ENCODE data around the gene DENND1A.
"Not testable (repeated sequence)": the region's sequence is repeated elsewhere in the genome, so short reads cannot be mapped to it uniquely, and the experiment has no call there.

DENND1A gene

DNA sequence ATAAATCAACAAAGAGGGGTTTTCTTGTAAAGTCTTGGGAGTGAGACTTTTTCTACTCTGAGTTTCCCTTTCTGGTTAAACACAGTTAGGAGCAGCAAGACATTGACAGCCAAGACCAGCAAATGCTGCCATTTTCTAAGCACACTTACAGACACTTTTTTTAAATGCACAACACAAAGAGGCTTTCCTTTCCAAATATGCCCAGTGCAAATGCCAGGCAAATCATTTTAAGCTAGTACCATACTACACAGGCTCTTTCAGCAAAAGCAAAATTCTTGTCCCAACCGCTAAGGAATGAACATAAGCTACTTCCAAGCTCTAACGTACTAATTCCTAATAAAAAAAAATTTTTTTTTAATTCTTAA lies 68.2 kb downstream of the DENND1A start:
- no peak for DNase-seq

GRCh38 chr9:123861086-123861755 lies 68.7 kb downstream of the DENND1A start:
- DNase-seq: no peak

GRCh38 chr9:123860603-123861002 lies 69.3 kb downstream of the DENND1A start:
- no peak for DNase-seq

DNA sequence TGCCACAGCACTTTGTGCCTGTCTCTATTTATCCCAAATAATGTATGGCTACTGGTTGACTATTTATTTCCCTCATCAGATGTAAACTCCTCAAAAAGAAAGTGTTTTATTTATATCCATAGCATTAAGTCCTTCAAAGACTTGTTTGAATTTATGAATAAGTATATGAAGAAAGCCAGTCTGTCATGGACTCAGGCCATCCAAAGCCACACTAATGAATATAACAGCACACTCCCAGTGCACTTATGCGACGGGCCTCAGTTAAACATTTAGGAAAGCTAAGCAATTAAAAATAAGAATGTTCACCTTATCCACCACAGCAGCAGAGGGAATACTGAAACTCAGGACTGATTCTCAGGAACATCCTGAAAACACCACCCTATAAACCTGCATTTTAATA lies 77.5 kb downstream of the DENND1A start:
- DNase-seq: no peak

DNA sequence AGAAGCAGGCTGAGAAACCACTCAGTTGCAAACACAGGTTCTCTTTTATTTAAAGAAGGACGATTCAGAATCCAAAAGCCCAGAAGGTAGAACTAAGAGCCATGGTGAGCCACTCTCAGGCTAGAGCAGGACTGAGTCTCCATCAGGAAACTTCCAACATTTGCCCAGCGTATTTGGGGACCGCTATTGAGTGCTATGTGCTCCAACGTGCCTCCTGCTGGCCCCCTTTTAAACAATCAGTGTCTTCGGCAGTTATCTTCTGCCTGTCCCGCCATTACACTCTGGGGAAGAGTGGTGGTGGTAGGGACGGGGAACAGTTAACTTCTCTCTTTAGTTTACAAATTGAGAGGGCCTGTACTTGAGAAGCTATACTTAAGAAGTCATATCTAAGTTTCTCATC lies 78.1 kb downstream of the DENND1A start:
- no peak for DNase-seq

GRCh38 chr9:123848447-123849085 lies 81.4 kb downstream of the DENND1A start:
- no peak for DNase-seq

DNA sequence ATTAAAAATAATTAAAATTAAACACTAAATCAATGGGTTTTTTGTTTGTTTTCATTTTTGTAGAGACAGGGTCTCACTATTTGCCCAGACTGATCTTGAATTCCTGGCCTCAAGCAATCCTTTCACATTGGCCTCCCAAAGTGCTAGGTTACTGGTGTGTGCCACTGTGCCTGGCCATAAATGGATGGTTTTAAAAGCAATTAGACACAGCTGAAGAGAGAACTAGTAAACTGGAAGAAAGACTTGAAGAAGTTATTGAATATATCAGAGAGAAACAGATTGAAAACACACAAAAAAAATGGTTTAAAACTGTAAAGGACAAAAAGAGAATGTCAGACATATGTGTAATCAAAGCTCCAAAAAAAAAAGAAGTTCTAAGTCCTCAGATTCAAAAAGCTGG lies 83.0 kb downstream of the DENND1A start:
- DNase-seq: no peak

DNA sequence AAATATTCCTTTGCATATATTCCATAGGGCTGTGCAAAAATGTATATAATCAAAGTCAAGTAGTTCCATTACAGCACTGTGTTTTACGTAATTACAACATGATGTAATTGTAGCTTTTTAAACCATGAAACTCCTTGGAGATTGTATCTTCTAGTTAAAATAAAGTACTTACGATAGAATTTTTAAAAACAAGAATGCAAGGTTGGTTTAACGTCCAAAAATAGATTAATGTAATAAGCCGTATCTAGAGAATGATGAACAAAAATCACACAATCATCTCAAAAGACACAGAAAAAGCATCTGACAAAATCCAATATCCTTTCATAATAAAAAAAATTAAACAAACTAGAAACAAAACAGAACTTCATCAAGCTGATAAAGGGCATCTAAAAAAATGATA lies 86.2 kb downstream of the DENND1A start:
- no peak for DNase-seq

GRCh38 chr9:123835821-123836220 lies 94.1 kb downstream of the DENND1A start:
- no peak for DNase-seq

GRCh38 chr9:123834889-123835562 lies 94.9 kb downstream of the DENND1A start:
- no peak for DNase-seq

DNA sequence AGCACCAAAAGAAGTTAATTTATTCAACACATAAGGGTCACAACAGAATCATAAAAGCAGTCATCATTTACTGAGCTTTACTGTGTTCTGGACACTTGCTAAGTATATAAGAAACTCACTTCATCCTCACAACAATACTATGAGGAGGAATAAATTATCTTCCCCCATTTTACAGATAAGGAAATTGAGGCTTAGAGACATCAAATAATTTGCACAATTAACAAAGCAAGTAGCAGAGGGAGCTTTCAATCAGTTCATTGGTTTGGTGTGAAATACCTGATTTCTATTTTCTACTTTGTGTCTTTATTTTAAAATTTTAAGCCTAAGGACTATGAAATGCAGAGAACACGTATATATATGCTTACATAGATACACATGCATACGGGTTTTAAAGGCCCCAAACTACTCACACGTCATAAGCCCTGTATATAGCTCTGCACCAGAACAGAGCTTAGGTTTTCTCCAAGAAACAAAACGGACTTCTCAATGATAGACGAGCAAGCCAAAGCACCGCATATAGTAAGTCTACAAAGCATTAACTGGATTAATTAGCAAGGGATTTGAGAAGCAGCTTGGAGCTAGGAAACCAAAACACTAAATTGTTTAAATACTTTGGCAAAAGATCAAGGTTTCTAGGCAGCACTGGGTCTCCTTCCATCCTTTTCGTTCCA lies 95.6 kb downstream of the DENND1A start:
- DNase-seq: no peak

- DNase-seq: no peak
Measured at GRCh38 chr9:123832858-123833650, 96.9 kb downstream of the DENND1A start.

GRCh38 chr9:123832176-123832575 lies 97.8 kb downstream of the DENND1A start:
- DNase-seq: no peak

DNA sequence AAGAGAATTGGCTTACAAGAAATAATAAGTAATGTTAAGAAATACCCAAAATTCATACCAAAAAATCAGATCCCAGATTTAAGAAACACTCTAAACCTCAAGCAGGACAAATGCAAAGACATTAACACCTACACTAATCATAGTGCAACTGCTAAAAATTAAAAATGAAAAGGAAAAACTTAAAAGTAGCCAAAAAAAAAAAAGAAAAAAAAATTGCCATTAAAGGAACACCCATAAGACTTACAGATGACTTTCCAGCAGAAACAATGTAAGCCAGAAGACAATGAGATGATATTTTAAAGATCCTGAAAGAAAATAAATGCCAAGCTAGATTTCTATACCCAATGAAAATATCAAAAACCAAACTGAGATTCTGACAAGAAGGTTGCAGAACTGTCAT lies 101.5 kb downstream of the DENND1A start:
- DNase-seq: no peak

DNA sequence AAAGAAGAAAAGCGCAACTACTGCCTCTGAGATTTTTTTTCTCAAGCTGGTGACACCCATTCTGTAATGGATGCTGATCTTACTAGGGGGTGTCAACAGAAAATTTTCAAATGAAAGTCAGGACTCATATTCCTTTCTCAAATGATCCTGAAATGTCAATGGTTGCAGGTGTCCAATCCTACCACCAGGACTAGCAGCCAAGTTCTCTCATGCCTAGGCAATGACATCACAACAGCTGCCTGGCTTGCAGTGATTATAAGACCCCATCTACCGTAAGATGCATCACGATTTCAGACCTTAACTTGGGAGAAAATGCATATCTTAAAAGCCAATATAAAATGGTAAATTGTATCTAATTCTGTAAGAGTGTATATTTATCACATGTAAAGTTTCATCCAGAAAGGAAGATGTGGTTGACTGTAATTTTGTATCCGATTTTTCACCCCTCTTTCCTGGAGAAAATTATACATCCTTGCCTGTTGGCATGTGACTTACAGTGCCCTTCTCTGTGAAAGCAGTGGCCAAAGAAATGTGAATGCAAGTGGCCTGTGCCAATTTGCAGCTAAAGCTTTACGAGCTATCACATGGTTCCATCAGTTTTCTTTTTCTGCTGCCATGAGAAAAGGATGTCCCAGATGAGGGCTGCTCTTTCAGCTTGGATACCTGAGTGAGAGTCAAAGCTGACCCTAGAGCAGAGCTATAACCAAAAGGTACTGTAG lies 104.4 kb downstream of the DENND1A start:
- no peak for DNase-seq

GRCh38 chr9:123823194-123823947 lies 106.6 kb downstream of the DENND1A start:
- DNase-seq: no peak

DNA sequence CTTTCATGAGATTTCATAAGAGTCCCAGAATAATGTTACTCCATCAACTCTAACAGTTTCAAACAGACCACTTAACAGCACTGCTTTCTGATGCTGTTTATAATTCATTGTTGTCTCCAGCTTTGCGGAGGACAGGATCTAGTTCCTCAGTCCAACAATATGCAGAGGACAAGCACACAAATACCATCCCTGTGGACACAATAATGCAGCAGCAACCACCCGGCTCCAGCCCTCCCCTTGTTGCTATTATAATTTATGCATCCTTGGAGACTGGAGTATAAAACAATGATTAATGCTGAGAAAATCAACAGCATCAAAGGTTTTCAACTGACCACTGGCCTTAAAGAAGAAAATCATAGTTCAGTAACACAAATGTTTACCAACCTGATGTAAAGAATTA lies 108.3 kb downstream of the DENND1A start:
- DNase-seq: no peak

DNA sequence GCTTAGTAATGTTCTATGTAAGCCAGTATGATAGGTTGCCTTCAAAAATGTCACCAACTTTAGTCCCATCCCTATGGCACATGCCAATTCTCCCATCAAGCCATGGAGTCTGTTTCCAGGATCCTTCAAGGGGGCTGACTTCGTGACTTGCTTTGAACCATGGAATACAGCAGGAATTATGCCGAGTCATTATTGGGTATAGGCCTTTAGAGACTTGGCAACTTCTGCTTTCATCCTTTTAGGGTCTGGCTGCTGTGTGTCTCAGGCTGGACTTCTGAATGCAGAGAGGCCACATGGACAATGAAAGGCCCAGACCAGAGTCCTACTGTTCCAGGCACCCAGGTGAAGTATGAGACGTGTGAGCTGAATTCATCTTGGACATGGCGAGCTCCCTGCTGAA lies 109.8 kb downstream of the DENND1A start:
- no peak for DNase-seq

DNA sequence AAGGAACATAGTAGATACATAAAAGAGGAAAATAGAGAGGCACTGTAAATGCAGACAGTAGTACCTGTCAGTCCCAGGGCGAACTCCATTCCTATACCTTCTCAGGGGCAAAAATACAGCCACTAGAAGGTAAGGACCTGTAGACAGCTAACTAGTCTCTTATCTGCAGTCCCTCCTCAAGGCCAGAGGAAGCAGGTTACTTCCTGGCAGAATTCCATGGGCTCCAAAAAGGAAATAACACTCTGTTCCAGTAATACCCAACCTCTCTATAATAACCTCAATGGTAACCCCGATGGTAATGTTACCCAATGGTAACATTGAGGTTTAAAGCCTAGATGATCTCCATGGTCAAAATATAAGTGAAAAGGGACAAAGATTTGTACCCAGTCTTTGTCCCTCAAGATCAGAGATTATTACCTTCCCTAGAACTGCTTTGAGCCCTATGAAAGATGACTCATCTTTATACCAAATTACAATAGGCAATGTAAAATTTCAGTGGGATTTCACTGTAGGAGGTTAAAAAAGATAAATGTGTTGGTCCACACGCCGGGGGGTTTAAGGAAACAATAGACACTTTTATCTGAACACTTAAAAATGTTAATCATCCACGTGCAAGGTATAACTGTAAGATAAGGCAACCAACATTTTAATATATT lies 113.0 kb downstream of the DENND1A start:
- no peak for DNase-seq

GRCh38 chr9:123815856-123816255 lies 114.1 kb downstream of the DENND1A start:
- DNase-seq: not testable (repeated sequence)

DNA sequence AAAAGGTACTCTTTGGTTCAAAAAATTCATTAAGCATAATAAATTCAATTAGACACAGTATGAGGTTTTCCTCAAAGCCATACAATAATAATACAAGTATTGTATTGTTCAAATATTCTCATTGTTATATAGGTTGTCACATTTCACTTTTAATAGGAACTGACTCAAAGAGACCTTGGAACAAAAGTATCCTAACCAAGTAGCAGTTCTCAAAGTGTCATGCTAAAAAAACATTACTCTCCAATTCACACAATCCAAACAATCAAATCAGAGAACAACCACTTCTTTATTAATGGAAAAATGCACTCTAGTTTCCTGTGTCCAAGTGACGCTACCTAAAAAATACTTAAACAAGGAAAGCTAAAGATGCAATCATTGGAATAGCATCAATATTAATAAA lies 115.4 kb downstream of the DENND1A start:
- no peak for DNase-seq

All from activated CD4-positive, alpha-beta T cell treated with anti-CD3 and anti-CD28 coated beads for 4 hours (primary cell).